HepG2 (cell line): ENCODE measurements around the gene DPH5.
"Not testable (repeated sequence)": the region's sequence is repeated elsewhere in the genome, so short reads cannot be mapped to it uniquely, and the experiment has no call there.

Experiments used
- KLF16 ChIP-seq, 2 experiments: sonication (generic) in 1 of 2; formaldehyde crosslinking in 1 of 2; IDR thresholded peaks; 2 replicates each; pipeline versions ENCODE4 v1.6.1 to v1.8.0; 2016 to 2023; ENCODE audit warnings: missing genetic modification reagents in 2 of 2, missing compliant biosample characterization in 1 of 2
- MAFG ChIP-seq: sonication (generic); formaldehyde crosslinking; IDR thresholded peaks from 2 replicates; pipeline ENCODE4 v1.5.1; 2020; ENCODE audit warnings: mild to moderate bottlenecking, missing genetic modification reagents

GRCh38 chr1:100946064-100946463 is 79.5 kb downstream of the DPH5 start:
- TF ChIP-seq MAFG (CRISPR knock-in tag); KLF16 (CRISPR knock-in tag; IDR thresholded peaks at IDR 0.05): not testable (repeated sequence)
